Esophagus muscularis mucosa (tissue), 4 donors: ENCODE results near the gene ACR.
"Not testable (repeated sequence)": the region's sequence is repeated elsewhere in the genome, so short reads cannot be mapped to it uniquely, and the experiment has no call there.

ENCODE experiments used
- CTCF ChIP-seq, 3 experiments: fragments of 200-600 bp in 2 of 3; fragments of 450-650 bp in 1 of 3; sonication (generic) in 2 of 3; IDR thresholded peaks; one replicate each; pipeline ENCODE4 v1.5.1; 2017 to 2019; ENCODE audit warnings: antibody characterized with exemption in 3 of 3, mild to moderate bottlenecking in 2 of 3, moderate library complexity in 1 of 3
- EP300 ChIP-seq: sonication (generic); formaldehyde crosslinking; IDR thresholded peaks from one replicate; pipeline ENCODE4 v1.6.1; 2017; ENCODE audit warnings: antibody characterized with exemption
- POLR2A ChIP-seq: fragments of 450-650 bp; IDR thresholded peaks from one replicate; pipeline ENCODE4 v1.6.1; 2017; ENCODE audit warnings: antibody characterized with exemption, moderate library complexity, mild to moderate bottlenecking, low read depth

GRCh38 chr22:50744424-50744823 is 6.4 kb downstream of the ACR start:
- not testable (repeated sequence) for TF ChIP-seq CTCF (IDR thresholded peaks at IDR 0.05); EP300; POLR2A
